HFFc6 (cell line): ENCODE measurements around the gene ANKRD52. TPM values are rescaled to one million over a fixed set of nuclear protein-coding genes. Genes with fewer than 3 reads are reported as not detected.

Experiments used
- DNase-seq: peaks from one replicate; pipeline ENCODE4 v3.0.0-alpha.2; 2018
- H3K27ac Mint-ChIP-seq: 2 replicates; pipeline ENCODE4 v1.8.0; 2020; ENCODE audit warnings: mild to moderate bottlenecking, mixed read lengths
- H3K27me3 Mint-ChIP-seq: 2 replicates; pipeline ENCODE4 v1.8.0; 2021; ENCODE audit warnings: mild to moderate bottlenecking, moderate library complexity, mixed read lengths; ENCODE audit not compliant: insufficient read depth
- H3K36me3 Mint-ChIP-seq: 2 replicates; pipeline ENCODE4 v1.8.0; 2021; ENCODE audit warnings: low read depth, mixed read lengths
- H3K4me1 Mint-ChIP-seq: 2 replicates; pipeline ENCODE4 v1.8.0; 2020; ENCODE audit warnings: low read depth, mixed read lengths
- H3K4me3 Mint-ChIP-seq: 2 replicates; pipeline ENCODE4 v1.8.0; 2020; ENCODE audit warnings: mild to moderate bottlenecking, moderate library complexity, mixed read lengths
- H3K9me3 Mint-ChIP-seq: 2 replicates; pipeline ENCODE4 v1.8.0; 2020; ENCODE audit warnings: mild to moderate bottlenecking, mixed read lengths
- CTCF ChIP-seq: fragments of 200-600 bp; sonication (generic); IDR thresholded peaks from 2 replicates; pipeline ENCODE4 v1.5.0; 2021; ENCODE audit warnings: antibody characterized with exemption, mild to moderate bottlenecking
- total RNA-seq, 6 experiments: library from RNA; stranded (reverse); fragmentation: NEBNext Ultra II Directional; extraction: Animal tissue kit (Norgen Biotek cat#: 25700); gene quantifications; 2 replicates in 1 of 6; 3 replicates in 5 of 6; pipeline ENCODE4 v1.2.3, GENCODE V29; 2021

Gene ANKRD52
- total RNA-seq, 6 experiments from 2014 or later: 57.9 to 87.8 (median 68.6) TPM

GRCh38 chr12:56256326-56256960 is 1.7 kb downstream of the ANKRD52 start:
- H3K27ac Mint-ChIP-seq: peak overlapping the region; percentile 62
- no peaks in the 10 kb centered on the region for H3K9me3 Mint-ChIP-seq
- H3K27me3 Mint-ChIP-seq: no peaks in the 10 kb centered on the region
- H3K36me3 Mint-ChIP-seq: peaks cover 50% of the 10 kb centered on the region
- peaks cover 45% of the 10 kb centered on the region for H3K4me1 Mint-ChIP-seq
- peak; percentile 49 for TF ChIP-seq CTCF
- H3K4me3 Mint-ChIP-seq: peak overlapping the region; percentile 96
- DNase-seq: peak; percentile 15

- H3K36me3 Mint-ChIP-seq: peaks cover 50% of the 10 kb centered on the region
- DNase-seq: no peak
- H3K4me3 Mint-ChIP-seq: no peak overlapping the region; the same call in 1 of the 2 replicates
- no peaks in the 10 kb centered on the region for H3K9me3 Mint-ChIP-seq
- no peak for TF ChIP-seq CTCF
- peak overlapping the region; percentile 62 for H3K27ac Mint-ChIP-seq
- H3K4me1 Mint-ChIP-seq: peaks cover 37% of the 10 kb centered on the region
- H3K27me3 Mint-ChIP-seq: no peaks in the 10 kb centered on the region
These were observed 2.5 kb downstream of the ANKRD52 start for GRCh38 chr12:56255671-56256070.

- TF ChIP-seq CTCF: no peak
- no peak overlapping the region for H3K4me3 Mint-ChIP-seq
- peaks cover 23% of the 10 kb centered on the region for H3K4me1 Mint-ChIP-seq
- peaks cover 50% of the 10 kb centered on the region for H3K36me3 Mint-ChIP-seq
- no peaks in the 10 kb centered on the region for H3K9me3 Mint-ChIP-seq
- no peak for DNase-seq
- no peak overlapping the region for H3K27ac Mint-ChIP-seq
- no peaks in the 10 kb centered on the region for H3K27me3 Mint-ChIP-seq
These were observed 5.1 kb downstream of the ANKRD52 start for GRCh38 chr12:56253091-56253490.

- peaks cover 50% of the 10 kb centered on the region for H3K36me3 Mint-ChIP-seq
- peaks cover 23% of the 10 kb centered on the region for H3K4me1 Mint-ChIP-seq
- no peaks in the 10 kb centered on the region for H3K27me3 Mint-ChIP-seq
- TF ChIP-seq CTCF: no peak
- no peak overlapping the region for H3K27ac Mint-ChIP-seq
- H3K4me3 Mint-ChIP-seq: no peak overlapping the region
- H3K9me3 Mint-ChIP-seq: no peaks in the 10 kb centered on the region
- no peak for DNase-seq
These were observed 5.5 kb downstream of the ANKRD52 start for GRCh38 chr12:56252649-56253048.

- DNase-seq: no peak
These were observed 9.5 kb downstream of the ANKRD52 start for GRCh38 chr12:56248711-56249110.

More at GRCh38 chr12:56248711-56249110, 9.5 kb downstream of the ANKRD52 start:
- Mint-ChIP-seq H3K4me1 (no peaks in the 10 kb centered on the region), H3K9me3 (no peaks in the 10 kb centered on the region), H3K4me3 (no peak overlapping the region), H3K27ac (no peak overlapping the region), H3K27me3 (no peaks in the 10 kb centered on the region), H3K36me3 (peaks cover 28% of the 10 kb centered on the region)
- TF ChIP-seq CTCF: no peak
